Measurements from ENCODE around the gene RGS6.

Gene RGS6

DNA sequence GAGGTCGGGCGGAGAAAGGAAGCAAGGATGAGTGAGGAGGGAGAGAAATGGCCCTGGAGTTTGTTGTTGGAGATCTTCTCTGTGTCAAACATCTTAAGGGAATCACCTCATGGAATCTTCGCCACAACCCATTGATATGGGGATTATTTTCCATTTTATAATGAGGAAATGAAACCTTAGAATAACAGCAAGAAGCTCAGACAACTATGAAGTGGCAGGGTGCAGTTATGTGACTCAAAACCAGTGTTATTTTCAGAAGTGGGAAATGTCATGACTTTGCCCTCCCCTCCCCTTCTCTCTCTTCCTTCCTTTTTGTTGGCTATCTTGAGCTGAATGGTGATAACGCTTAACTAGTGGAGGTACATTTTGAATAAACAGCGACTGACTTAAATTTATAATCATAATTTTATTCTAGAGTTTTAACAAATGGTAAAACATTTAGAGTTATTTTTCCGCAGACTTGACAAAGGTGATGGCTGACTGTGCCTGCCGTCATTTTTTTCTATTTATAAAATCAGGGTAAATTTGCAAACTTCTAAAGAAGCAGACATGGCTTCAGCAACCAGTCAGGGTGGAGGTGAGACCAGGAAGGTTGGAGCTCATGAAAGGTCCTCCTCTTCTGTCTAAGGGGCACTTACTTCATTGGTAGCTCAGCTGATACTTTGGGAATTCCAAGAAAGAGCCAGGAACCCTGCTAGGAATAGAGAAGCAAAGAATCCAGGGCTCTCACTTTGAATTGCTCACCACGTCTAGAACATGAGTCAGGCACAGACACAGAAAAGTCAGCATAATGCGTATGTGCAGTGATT lies 232.4 kb downstream of the RGS6 start:
- TF ChIP-seq TAF1 (IDR thresholded peaks at IDR 0.05; ENCODE audit: low read depth, low read length) (no peak), SPI1 (IDR thresholded peaks at IDR 0.05; ENCODE audit: low read depth, low read length) (peak; percentile 76)
- no peak for DNase-seq (ENCODE audit: insufficient read length, low spot score)
- FAIRE-seq = no peak

- FAIRE-seq (no peak), DNase-seq (ENCODE audit: insufficient read length, low spot score) (no peak)
- TF ChIP-seq POU2F2 (IDR thresholded peaks at IDR 0.05; ENCODE audit: low read depth, low read length) (no peak), SPI1 (IDR thresholded peaks at IDR 0.05; ENCODE audit: low read depth, low read length) (no peak), TAF1 (IDR thresholded peaks at IDR 0.05; ENCODE audit: low read depth, low read length) (no peak), PAX5 (IDR thresholded peaks at IDR 0.05; ENCODE audit: insufficient read depth, low read length, severe bottlenecking) (no peak), POLR2AphosphoS5 (IDR thresholded peaks at IDR 0.05; ENCODE audit: low read depth, low read length) (no peak), POLR2A (IDR thresholded peaks at IDR 0.05; ENCODE audit: low read depth, low read length) (no peak)
Observed at GRCh38 chr14:72165229-72165698, 233.0 kb downstream of the RGS6 start.

GRCh38 chr14:72169521-72169920 lies 237.3 kb downstream of the RGS6 start:
- FAIRE-seq (no peak), DNase-seq (ENCODE audit: insufficient read length, low spot score) (no peak)
- TF ChIP-seq TAF1 (IDR thresholded peaks at IDR 0.05; ENCODE audit: low read depth, low read length) (no peak), PAX5 (IDR thresholded peaks at IDR 0.05; ENCODE audit: insufficient read depth, low read length, severe bottlenecking) (no peak), SPI1 (IDR thresholded peaks at IDR 0.05; ENCODE audit: low read depth, low read length) (no peak), POLR2AphosphoS5 (IDR thresholded peaks at IDR 0.05; ENCODE audit: low read depth, low read length) (no peak), POU2F2 (IDR thresholded peaks at IDR 0.05; ENCODE audit: low read depth, low read length) (no peak), POLR2A (IDR thresholded peaks at IDR 0.05; ENCODE audit: low read depth, low read length) (no peak)

- TF ChIP-seq PAX5 (IDR thresholded peaks at IDR 0.05; ENCODE audit: insufficient read depth, low read length, severe bottlenecking) (no peak), POU2F2 (IDR thresholded peaks at IDR 0.05; ENCODE audit: low read depth, low read length) (no peak), SPI1 (IDR thresholded peaks at IDR 0.05; ENCODE audit: low read depth, low read length) (no peak)
- FAIRE-seq (no peak), DNase-seq (ENCODE audit: insufficient read length, low spot score) (no peak)
Observed at GRCh38 chr14:72172049-72172448, 239.8 kb downstream of the RGS6 start.

DNA sequence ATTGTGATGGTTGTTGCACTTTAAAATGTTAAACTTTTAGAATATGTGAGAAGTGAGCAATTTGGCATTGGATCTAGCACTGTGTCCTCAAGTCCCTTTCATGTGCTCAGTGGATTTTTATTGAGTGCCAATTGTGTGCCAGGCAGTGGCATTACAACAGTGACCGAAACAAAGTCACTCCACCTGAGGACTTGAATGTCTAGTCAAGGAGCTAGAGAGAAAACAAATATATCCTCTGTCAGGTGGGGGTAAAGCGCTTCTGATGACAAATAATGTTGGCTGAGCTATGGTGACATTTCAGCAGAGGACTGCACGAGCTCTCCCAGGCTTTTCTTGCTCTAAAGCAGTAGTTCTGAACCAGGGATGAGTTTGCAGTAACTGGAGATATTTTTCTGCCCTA lies 240.4 kb downstream of the RGS6 start:
- no peak for TF ChIP-seq SPI1 (IDR thresholded peaks at IDR 0.05; ENCODE audit: low read depth, low read length)
- TF ChIP-seq PAX5 (IDR thresholded peaks at IDR 0.05; ENCODE audit: insufficient read depth, low read length, severe bottlenecking) = no peak
- TF ChIP-seq POLR2AphosphoS5 (IDR thresholded peaks at IDR 0.05; ENCODE audit: low read depth, low read length) = no peak
- TF ChIP-seq POLR2A (IDR thresholded peaks at IDR 0.05; ENCODE audit: low read depth, low read length) = no peak
- no peak for TF ChIP-seq POU2F2 (IDR thresholded peaks at IDR 0.05; ENCODE audit: low read depth, low read length)
- no peak for TF ChIP-seq TAF1 (IDR thresholded peaks at IDR 0.05; ENCODE audit: low read depth, low read length)
- DNase-seq (ENCODE audit: insufficient read length, low spot score) (no peak), FAIRE-seq (no peak)

DNA sequence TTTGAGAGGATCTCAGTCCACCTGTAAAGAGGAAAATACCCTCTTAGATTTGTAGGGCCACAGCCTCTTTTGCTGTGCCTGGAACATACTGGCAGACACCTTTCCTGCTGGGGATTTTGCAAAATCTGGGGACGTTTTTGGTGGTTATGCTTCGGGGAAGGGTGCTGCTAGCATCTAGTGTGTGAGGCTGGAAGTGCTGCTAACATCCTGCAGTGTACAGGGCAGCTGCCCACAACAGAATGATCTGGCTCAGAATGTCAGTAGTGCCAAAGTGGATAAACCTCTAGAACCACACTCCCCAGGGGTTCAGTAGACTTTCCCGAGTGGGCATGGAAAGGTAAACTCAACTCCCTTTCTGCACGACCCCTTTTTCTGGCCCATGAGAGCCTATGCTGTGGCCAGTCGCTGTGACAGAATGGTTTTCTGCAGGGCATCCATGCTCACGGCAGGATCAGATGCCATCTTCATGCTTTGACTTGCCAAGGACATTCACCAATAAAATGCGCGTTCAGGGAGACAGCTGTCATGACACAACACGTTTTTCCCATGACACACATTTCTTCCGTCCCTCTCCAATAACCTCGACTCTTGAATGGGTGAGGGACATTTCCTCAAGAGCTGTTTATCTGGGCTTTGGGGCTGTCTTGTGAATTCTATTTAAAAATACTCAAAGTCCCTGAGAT lies 240.9 kb downstream of the RGS6 start:
- DNase-seq (ENCODE audit: insufficient read length, low spot score) = no peak
- FAIRE-seq = no peak
- TF ChIP-seq POU2F2 (IDR thresholded peaks at IDR 0.05; ENCODE audit: low read depth, low read length) = no peak
- TF ChIP-seq TAF1 (IDR thresholded peaks at IDR 0.05; ENCODE audit: low read depth, low read length) = no peak
- TF ChIP-seq SPI1 (IDR thresholded peaks at IDR 0.05; ENCODE audit: low read depth, low read length) = no peak
- no peak for TF ChIP-seq POLR2A (IDR thresholded peaks at IDR 0.05; ENCODE audit: low read depth, low read length)
- no peak for TF ChIP-seq PAX5 (IDR thresholded peaks at IDR 0.05; ENCODE audit: insufficient read depth, low read length, severe bottlenecking)
- TF ChIP-seq POLR2AphosphoS5 (IDR thresholded peaks at IDR 0.05; ENCODE audit: low read depth, low read length) = no peak

DNA sequence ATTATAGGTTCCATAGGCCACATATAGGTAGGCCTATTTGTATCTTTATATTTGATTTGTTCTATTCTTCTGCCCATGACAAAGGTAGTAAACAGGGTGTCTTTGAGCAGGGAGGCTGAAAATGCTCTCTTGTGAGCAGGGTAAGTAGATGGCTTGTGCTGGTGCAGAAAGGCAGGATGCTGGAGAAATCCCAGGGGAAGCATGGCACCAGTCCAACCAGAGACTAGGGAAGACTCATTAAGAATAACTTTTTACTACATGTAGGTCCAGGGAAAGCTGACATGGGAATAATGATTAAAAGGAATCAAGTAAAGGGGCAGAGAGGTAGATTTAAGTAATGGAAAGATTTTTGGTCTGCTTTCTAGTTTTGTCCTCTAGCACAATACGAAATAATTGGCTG lies 245.0 kb downstream of the RGS6 start:
- DNase-seq (ENCODE audit: insufficient read length, low spot score) = no peak
- no peak for FAIRE-seq
- no peak for TF ChIP-seq POU2F2 (IDR thresholded peaks at IDR 0.05; ENCODE audit: low read depth, low read length)
- no peak for TF ChIP-seq PAX5 (IDR thresholded peaks at IDR 0.05; ENCODE audit: insufficient read depth, low read length, severe bottlenecking)
- TF ChIP-seq SPI1 (IDR thresholded peaks at IDR 0.05; ENCODE audit: low read depth, low read length) = no peak
- TF ChIP-seq TAF1 (IDR thresholded peaks at IDR 0.05; ENCODE audit: low read depth, low read length) = no peak
- no peak for TF ChIP-seq POLR2A (IDR thresholded peaks at IDR 0.05; ENCODE audit: low read depth, low read length)
- TF ChIP-seq POLR2AphosphoS5 (IDR thresholded peaks at IDR 0.05; ENCODE audit: low read depth, low read length) = no peak

GRCh38 chr14:72178517-72178916 lies 246.3 kb downstream of the RGS6 start:
- TF ChIP-seq POLR2A (IDR thresholded peaks at IDR 0.05; ENCODE audit: low read depth, low read length) (no peak), SPI1 (IDR thresholded peaks at IDR 0.05; ENCODE audit: low read depth, low read length) (no peak), TAF1 (IDR thresholded peaks at IDR 0.05; ENCODE audit: low read depth, low read length) (no peak), POU2F2 (IDR thresholded peaks at IDR 0.05; ENCODE audit: low read depth, low read length) (no peak), PAX5 (IDR thresholded peaks at IDR 0.05; ENCODE audit: insufficient read depth, low read length, severe bottlenecking) (no peak), POLR2AphosphoS5 (IDR thresholded peaks at IDR 0.05; ENCODE audit: low read depth, low read length) (no peak)

GRCh38 chr14:72182708-72183432 lies 250.6 kb downstream of the RGS6 start:
- FAIRE-seq (no peak), DNase-seq (ENCODE audit: insufficient read length, low spot score) (no peak)
- TF ChIP-seq SPI1 (IDR thresholded peaks at IDR 0.05; ENCODE audit: low read depth, low read length) = no peak
- TF ChIP-seq PAX5 (IDR thresholded peaks at IDR 0.05; ENCODE audit: insufficient read depth, low read length, severe bottlenecking) = no peak
- no peak for TF ChIP-seq POLR2A (IDR thresholded peaks at IDR 0.05; ENCODE audit: low read depth, low read length)
- no peak for TF ChIP-seq POU2F2 (IDR thresholded peaks at IDR 0.05; ENCODE audit: low read depth, low read length)
- TF ChIP-seq POLR2AphosphoS5 (IDR thresholded peaks at IDR 0.05; ENCODE audit: low read depth, low read length) = no peak
- TF ChIP-seq TAF1 (IDR thresholded peaks at IDR 0.05; ENCODE audit: low read depth, low read length) = no peak

More at GRCh38 chr14:72178517-72178916, 246.3 kb downstream of the RGS6 start:
- DNase-seq (ENCODE audit: insufficient read length, low spot score) (no peak), FAIRE-seq (no peak)
